ENCODE results near the gene FAM135A.
A peak's percentile ranks its signal among the peaks of the same experiment; 100 is the strongest.
"Not testable (repeated sequence)": the region's sequence is repeated elsewhere in the genome, so short reads cannot be mapped to it uniquely, and the experiment has no call there.

FAM135A gene

GRCh38 chr6:70459699-70460098 is 46.4 kb downstream of the FAM135A start:
- DNase-seq (ENCODE audit: low spot score) = not testable (repeated sequence)

DNA sequence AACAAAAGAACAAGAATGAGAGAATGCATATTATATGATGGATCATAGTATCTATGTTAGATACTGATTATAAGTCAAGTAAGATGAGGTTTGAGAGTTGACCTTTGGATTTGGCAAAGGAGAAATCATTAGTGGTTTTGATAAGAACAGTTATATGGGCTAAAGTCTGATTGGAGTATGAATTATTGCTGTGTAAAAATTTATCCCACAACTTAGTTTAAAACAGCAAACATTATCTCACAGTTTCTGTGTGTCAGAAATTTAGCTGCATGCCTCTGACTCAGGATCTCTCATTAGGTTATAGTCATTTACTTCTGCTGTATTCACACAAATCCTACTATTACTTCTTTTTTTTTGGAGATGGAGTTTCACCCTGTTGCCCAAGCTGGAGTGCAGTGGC is 56.7 kb downstream of the FAM135A start:
- no peak for DNase-seq (ENCODE audit: low spot score)

GRCh38 chr6:70470510-70470909 is 57.2 kb downstream of the FAM135A start:
- not testable (repeated sequence) for DNase-seq (ENCODE audit: low spot score)

GRCh38 chr6:70474751-70475150 is 61.4 kb downstream of the FAM135A start:
- no peak for DNase-seq (ENCODE audit: low spot score)

DNA sequence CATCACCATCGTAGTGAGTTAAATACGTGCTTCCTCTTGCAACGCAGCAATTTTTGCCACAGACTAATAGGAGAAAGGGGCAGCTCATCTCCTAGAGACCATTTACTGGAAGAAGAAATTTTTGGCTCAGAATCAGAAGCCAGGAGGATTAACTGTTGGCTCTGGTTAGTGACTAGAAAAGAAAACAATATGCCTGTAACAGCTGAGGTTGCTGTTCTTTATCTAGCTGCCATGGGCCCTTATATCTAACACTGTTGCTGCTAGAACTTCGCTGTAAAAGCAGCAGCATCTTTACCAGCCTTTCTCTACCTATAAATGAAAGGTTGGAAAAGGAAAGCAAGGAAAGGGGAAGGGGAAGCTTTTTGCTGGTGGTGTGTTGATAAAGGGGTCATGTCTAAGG is 65.9 kb downstream of the FAM135A start:
- no peak for DNase-seq (ENCODE audit: low spot score)

GRCh38 chr6:70486638-70487037 is 73.3 kb downstream of the FAM135A start:
- DNase-seq (ENCODE audit: low spot score) = not testable (repeated sequence)

GRCh38 chr6:70489364-70489763 is 76.1 kb downstream of the FAM135A start:
- DNase-seq (ENCODE audit: low spot score) = no peak

DNA sequence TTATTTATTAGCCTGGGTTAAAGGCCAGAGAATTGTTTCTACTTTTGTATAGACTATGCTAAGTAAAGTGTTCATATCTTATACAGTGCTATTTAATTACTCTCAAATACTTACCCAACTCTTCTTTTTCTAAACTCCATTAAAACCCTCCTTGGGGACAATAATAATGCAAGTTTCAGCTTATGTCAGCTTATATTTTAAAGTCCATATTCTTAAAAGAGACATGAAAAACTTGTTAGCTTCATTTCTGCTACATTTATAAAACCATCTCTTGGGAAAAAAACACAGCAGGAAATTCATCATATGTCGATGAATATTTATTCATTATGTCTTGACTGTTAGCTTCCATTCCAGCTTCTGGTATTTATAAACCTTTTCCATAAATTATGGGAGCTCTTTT is 81.5 kb downstream of the FAM135A start:
- no peak for DNase-seq (ENCODE audit: low spot score)

DNA sequence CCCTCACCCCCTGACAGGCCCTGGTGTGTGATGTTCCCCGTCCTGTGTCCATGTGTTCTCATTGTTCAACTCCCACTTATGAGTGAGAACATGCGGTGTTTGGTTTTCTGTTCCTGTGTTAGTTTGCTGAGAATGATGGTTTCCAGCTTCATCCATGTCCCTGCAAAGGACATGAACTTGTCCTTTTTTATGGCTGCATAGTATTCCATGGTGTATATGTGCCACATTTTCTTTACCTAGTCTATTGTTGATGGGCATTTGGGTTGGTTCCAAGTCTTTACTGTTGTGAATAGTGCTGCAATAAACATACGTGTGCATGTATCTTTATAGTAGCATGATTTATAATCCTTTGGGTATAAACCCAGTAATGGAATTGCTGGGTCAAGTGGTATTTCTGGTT is 82.5 kb downstream of the FAM135A start:
- not testable (repeated sequence) for DNase-seq (ENCODE audit: low spot score)

DNA sequence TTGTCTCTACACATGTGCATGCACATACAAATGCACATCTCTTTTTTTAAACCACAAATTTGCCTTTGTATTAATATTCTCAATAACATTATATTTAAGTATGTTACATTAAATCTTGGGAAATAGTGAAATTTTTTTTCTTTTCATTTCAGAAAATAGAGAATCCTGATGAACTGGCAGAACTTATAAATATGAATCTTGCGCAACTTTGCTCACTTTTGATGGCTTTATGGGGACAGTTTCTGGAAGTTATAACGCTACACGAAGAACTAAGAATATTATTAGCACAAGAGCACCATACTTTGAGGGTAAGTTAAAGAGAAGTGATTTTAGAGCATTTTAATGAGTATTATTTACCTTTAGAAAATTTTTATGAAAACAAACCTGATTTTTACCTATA is 89.2 kb downstream of the FAM135A start:
- no peak for DNase-seq (ENCODE audit: low spot score)

- DNase-seq (ENCODE audit: low spot score) = no peak
Measured at GRCh38 chr6:70503813-70504465, 90.6 kb downstream of the FAM135A start.

GRCh38 chr6:70506321-70506720 is 93.0 kb downstream of the FAM135A start:
- no peak for DNase-seq (ENCODE audit: low spot score)

DNA sequence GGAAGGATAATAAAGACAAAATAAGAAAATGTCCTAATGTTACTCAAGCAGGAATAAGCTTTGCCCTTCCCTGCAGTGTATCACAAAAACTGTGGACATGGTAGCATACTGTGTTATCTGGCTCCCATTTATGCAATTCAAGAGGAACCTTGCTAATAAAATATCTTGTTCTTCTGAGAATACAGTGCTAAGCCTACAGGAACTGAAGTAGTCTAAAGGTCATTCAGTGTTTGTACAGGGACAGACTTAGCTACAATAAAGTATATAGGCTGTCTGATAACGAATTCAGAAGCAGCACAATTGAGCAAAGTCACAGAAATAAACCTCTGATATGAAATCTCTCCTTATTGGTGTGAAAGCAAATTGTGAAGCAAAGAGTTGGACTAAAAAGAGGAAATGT is 93.9 kb downstream of the FAM135A start:
- no peak for DNase-seq (ENCODE audit: low spot score)

- no peak for DNase-seq (ENCODE audit: low spot score)
Measured at GRCh38 chr6:70508953-70509352, 95.6 kb downstream of the FAM135A start.

DNA sequence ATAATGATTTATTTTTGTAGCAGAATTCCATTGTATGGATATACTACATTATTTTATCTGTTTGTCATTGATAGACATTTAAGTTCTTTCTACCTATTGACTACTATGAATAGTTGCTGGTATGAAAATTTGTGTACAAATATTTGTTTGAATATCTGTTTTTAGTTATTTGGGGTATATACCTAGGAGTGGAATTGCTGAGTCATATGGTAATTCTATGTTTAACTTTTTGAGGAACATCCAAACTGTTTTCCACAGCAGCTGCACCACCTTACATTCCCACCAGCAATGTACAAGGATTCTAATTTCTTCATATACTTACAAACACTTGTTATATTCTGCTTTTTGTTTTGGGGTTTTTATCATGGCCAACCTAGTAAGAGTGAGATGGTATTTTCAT is 97.3 kb downstream of the FAM135A start:
- DNase-seq (ENCODE audit: low spot score) = no peak

DNA sequence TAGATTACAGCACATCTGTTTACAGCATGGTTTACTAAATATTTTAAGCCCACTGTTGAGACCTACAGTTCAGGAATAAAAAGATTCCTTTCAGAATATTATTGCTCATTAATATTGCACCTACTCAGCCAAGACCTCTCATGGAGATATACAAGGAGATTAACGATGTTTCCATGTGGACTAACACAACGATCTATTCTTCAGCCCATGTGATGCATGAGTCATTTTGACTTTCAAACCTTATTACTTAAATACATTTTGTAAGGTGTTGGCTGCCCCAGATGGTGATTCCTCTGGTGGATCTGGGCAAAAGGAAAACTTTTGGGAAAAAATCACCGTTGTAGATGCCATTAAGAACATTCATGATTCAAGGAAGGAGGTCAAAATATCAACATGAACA is 105.4 kb downstream of the FAM135A start:
- no peak for DNase-seq (ENCODE audit: low spot score)

DNA sequence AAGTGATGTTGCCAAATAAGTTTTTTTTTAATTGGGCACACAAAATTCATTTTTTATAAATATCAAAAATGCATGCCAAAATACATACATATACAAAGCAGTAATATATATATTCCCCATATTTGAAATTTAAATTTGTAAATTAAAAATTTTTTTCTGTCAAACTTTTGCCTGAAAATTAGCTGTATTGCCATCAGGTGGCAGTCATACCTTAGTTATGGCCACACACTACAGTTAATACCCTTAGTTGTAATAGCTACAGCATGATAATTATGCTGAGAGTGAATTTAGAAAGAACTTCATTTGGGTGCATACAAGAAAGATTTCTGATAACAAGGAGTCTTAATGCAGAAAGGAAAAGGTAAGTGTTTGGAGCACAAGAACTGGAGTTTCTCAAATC is 107.3 kb downstream of the FAM135A start:
- DNase-seq (ENCODE audit: low spot score) = peak; percentile 8

- no peak for DNase-seq (ENCODE audit: low spot score)
Measured at GRCh38 chr6:70524721-70525286, 111.5 kb downstream of the FAM135A start.

DNA sequence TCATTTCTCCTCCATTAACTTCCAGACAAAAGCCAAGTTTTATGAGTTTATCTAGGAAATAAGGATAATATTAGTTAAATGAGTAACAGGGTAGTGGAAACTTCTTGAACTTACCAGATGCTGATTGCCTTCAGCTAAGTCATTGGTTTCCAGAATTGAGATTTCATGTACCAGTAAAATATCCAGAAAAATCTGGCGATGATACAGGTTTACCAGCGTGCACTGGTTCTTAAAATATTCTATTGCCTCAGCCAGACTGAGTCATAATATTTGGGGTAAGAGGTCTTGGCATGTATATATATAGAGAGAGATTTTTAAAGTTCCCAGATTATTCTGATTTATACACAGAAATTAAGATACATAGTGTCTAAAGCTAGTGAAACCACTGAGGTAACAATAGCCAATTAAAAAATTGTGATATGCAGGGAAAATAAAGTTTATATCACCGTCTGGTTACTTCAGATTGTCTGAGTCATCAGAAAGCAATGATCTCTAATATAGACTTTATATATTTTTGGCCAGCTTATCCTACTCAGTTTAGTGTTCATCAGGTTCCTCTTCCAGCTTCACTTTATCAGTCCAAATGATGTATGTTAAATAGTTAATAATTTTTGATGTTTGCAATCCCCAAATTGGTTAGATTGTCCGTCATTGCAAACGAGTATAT is 113.9 kb downstream of the FAM135A start:
- no peak for DNase-seq (ENCODE audit: low spot score)

- no peak for DNase-seq (ENCODE audit: low spot score)
Measured at GRCh38 chr6:70530023-70530422, 116.7 kb downstream of the FAM135A start.

DNA sequence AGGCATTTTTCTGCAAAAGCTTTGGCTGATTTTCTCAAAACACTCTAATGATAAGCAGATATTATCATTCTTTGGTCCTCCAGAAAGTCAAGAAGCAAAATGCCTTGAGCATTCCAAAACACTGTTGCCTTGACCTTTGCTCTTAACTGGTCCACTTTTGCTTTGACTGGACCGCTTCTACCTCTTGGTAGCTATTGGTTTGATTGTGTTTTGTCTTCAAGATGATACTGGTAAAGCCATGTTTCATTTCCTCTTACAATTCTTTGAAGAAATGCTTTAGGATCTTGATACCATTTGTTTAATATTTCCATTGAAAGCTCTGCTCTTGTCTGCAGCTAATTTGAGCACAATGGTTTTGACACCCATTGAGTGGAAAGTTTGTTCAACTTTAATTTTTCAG is 117.8 kb downstream of the FAM135A start:
- no peak for DNase-seq (ENCODE audit: low spot score)

DNA sequence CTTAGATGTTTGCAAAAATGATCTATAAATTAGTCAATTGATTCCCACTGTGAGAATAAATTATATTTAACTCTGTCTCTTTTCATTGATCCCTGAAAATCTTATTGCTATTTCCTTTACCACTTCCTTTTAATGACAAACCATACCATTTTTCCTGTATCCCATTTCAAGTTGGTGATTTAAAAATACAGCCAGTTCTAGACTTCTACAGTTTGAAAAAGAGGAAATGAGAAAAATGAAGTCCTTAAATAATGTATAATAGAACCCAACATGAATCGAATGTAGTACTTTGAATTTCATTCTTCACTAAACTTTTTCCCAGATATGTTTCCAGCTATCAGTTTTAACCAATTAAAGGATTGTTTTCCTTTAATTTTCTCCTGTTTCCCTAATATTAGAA is 124.0 kb downstream of the FAM135A start:
- peak; percentile 5 for DNase-seq (ENCODE audit: low spot score)

GRCh38 chr6:70538376-70538775 is 125.1 kb downstream of the FAM135A start:
- no peak for DNase-seq (ENCODE audit: low spot score)

DNA sequence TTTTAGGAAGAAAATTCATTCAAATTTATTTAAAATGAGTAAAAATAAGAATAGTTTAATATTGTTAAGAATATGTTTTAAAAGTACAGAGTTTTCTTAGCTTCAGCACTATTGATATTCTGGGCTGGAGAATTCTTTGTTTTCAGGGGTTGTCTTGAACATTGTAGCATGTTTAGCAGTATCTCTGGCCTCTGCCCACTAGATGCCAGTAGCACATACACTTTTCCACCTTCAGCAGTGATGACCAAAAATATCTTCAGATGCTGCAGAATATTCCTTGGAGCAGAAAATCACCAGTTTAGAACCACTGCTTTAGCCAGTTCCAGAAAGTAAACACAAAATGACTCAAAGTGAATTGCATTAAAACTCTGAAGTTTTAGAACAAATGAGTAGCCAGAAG is 134.0 kb downstream of the FAM135A start:
- no peak for DNase-seq (ENCODE audit: low spot score)

All from germinal center (tissue), 1 donor.